HG02970 (cell line): ENCODE data around the gene GRIK1.

Experiments
- ATAC-seq: cut with Tn5 transposase; IDR thresholded peaks from one replicate; pipeline ENCODE4 v1.9.1; 2021; ENCODE audit warnings: mild to moderate bottlenecking, moderate library complexity, moderate number of reproducible peaks; ENCODE audit not compliant: unreplicated experiment, low FRiP score

GRIK1 gene

DNA sequence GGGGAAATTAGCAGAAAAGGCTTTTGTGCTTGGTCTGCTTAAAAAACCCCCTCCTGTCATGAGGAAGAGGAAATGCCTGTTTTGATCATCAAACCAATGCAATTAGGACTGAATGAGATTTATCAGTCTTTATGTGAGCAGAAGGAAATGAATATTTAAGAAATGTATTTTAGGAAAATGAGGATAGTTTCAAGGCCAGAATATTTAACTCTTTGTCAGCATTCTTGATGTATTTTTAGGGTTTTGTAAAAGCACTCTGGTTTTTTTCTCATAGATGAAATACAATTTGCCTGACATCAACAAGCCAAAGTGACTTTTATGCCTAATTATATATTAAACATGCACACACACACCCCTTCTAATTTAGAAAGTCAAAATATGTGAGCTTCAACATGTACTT lies 213.8 kb downstream of the GRIK1 start:
- no peak for ATAC-seq

- ATAC-seq, result no peak
Observed at GRCh38 chr21:29725025-29725736, 214.6 kb downstream of the GRIK1 start.

- ATAC-seq, result no peak
Observed at GRCh38 chr21:29721964-29722363, 217.8 kb downstream of the GRIK1 start.

GRCh38 chr21:29721221-29721620 lies 218.6 kb downstream of the GRIK1 start:
- no peak for ATAC-seq

GRCh38 chr21:29719521-29719920 lies 220.3 kb downstream of the GRIK1 start:
- ATAC-seq, result no peak

GRCh38 chr21:29718081-29718815 lies 221.5 kb downstream of the GRIK1 start:
- ATAC-seq, result no peak

DNA sequence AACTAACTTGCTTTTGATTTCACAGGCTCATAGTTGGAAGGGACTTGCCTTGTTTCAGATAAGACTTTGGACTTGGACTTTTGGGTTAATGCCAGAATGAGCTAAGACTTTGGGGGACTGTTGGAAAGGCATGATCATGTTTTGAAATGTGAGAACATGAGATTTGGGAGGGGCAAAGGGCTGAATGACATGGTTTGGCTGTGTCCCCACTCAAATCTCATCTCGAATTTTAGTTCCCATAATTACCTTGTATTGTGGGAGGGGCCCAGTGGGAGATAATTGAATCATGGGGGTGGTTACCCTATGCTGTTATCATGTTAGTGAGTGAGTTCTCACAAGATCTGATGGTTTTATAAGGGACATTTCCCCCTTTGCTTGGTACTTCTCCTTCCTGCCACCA lies 222.1 kb downstream of the GRIK1 start:
- ATAC-seq, result no peak

- no peak for ATAC-seq
Observed at GRCh38 chr21:29716753-29717152, 223.0 kb downstream of the GRIK1 start.

GRCh38 chr21:29715089-29715488 lies 224.7 kb downstream of the GRIK1 start:
- ATAC-seq, result no peak

DNA sequence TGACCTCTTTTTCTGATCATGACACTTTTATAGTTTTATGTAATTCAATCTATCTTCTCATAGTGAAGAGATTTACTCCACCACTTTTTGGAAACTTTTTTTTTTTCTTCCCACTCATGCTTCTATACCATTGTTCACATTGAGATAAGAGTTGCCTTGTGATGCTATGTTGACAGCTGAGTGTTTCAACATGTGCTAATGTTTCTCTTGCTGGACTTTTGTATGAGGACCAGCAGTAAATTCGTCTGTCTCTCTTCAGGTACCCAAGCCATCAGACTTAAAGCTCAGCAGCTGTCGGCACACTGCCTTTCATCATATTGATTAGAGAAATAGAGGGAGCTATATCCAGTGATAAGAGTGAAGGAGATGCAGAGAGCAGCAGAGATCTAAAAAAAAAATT lies 227.0 kb downstream of the GRIK1 start:
- no peak for ATAC-seq

DNA sequence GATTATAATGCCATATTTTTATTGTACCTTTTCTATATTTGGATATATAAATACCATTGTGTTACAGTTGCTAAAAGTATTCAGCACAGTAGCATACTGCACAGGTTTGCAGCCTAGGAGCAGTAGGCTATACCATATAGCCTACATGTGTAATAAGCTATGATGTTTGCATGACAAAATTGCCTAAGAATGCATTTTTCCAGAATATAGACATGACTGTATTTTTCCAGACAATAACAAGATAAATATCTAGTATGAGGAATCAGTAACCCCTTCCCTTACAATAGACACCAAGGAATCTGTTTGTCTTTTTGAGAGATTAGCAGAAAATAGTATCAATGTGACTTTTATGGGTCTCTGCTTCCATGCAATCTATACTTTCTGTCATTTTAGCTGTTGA lies 228.6 kb downstream of the GRIK1 start:
- no peak for ATAC-seq

- ATAC-seq, result no peak
Observed at GRCh38 chr21:29710498-29710897, 229.3 kb downstream of the GRIK1 start.

DNA sequence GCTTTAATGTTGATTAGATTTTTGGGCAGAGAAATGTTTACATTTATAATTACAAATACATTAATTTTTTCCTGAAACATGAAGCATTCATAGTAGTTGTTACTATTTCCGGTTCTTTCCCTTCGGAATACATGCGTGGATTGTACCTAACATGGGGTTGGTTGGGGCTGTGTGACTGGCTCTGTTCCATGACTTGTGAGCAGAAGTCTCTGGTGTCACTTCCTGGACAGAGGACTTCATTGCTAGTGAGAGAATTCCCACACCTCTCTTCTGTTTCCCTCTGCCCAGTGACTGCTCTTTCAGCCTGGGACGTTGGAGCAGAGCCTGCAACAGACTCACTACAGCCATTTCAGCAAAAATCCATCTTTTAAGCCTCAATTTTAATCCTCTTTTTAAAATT lies 231.4 kb downstream of the GRIK1 start:
- no peak for ATAC-seq

GRCh38 chr21:29704719-29705118 lies 235.1 kb downstream of the GRIK1 start:
- no peak for ATAC-seq

GRCh38 chr21:29701676-29702075 lies 238.1 kb downstream of the GRIK1 start:
- ATAC-seq, result no peak

DNA sequence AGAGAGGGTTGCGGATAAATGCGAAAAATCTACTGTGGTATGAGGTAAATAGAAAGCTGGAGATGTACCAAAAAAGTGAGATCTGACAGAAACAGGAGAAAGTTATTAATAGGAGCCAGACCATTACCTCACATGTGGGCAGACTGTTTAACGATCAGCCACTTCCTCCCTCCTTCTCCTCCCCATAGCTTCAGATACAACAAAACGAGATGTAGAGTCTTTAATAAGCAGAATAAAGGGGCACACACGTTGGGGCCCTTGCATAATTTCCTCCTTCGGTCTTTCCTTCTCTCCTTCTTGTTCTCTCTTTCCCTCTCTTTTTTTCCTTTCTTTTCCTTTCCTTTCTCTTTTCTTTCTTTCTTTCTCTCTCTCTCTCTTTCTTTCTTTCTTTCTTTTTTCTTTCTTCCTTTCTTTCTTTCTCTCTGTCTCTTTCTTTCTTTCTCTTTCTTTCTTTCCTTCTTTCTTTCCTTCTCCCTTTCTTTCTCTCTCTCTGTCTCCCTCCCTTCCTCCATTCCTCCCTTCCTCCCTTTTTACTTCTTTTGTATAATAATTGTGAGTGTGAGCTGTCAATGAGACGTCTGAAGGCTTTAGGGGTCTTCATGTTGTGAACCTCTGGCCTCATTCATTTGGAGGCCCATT lies 242.1 kb downstream of the GRIK1 start:
- no peak for ATAC-seq

DNA sequence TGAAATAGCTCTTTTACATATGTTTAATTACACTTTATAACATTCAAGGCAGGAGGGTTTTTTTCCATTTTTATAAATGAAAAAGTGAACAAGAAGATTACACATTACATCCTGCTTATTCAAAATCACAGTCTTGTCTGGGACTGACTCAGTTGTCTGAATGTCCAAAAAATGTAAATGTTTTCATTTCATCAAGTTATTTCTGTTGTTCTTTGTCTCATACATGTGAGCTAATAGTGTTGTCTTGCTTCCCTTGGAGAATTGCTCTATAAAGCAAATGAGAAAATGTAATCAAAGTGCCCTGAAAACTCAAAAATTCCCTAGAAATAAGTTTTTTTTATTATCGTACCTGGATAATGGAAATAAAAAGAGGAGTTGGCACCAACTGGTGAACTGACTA lies 242.9 kb downstream of the GRIK1 start:
- no peak for ATAC-seq

DNA sequence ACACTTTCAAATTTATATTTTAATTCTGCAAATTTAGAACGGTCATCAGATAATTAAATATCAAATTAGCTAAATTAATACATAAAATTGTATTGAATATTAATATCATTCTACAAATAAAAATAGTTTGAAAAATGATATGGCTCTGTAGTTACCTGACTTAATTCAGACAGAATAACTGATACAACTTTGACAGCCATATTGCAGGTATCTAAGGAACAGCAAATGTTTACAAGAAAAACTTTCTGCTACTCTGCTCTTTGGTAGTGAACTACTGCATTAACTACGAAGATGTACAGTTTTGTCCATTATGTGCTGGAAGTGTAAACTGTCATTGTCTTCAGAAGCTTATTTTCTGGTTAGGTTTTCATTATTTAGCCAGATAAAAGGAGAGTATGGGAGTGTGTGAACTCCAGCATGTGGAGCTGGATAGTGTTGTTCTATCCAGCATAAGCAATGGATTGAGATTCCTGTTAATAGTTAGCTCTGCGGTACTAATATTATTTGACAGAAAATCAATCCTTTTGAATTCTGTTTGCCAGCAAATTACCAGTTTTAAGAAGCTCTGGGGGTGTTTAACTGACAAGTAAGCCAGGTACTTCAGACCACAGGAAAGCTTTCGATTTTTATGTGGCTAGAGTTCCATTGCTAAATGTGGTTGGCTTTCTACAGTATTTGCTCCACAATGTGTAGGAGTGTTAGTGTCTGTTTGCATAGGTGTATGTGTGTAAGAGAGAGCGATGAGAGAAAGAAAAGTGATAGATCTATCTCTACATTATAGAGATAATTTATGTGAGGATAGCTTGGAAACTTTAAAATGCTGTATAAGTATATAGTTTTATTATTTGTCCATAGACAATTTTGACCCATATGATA lies 247.9 kb downstream of the GRIK1 start:
- ATAC-seq, result no peak

- no peak for ATAC-seq
Observed at GRCh38 chr21:29689753-29690152, 250.0 kb downstream of the GRIK1 start.

DNA sequence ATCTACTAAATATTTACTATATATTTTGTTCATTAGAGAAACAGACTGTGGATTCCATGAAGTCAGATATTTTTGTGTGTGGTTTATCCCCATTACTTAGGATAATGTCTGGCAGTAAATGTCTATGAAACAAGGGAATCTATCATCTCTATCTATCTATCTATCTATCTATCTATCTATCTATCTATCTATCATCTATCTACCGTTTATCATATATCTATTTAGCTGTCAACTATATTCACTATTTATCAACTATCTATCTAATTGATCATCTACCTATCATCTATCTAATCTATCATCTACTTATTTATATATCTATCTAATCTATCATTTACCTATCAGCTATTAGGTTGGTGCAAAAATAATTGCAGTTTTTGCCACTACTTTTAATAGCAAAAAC lies 255.7 kb downstream of the GRIK1 start:
- no peak for ATAC-seq

DNA sequence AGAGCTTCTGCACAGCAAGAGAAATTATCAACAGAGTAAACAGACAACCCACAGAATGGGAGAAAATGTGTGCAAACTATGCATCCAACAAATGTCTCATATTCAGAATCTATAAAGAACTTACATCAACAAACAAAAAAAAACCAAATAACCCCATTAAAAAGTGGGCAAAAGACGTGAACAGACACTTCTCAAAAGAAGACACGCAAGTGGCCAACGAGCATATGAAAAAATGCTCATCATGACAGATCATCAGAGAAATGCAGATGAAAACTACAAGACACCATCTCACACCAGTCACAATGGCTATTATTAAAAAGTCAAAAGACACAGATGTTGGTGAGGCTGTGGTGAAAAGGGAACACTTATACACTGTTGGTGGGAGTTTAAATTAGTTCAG lies 257.0 kb downstream of the GRIK1 start:
- ATAC-seq, result no peak
